Measurements from ENCODE around the gene NOTCH1.
"Not testable (repeated sequence)": the region's sequence is repeated elsewhere in the genome, so short reads cannot be mapped to it uniquely, and the experiment has no call there.

The NOTCH1 gene

GRCh38 chr9:136563646-136564325 lies 17.9 kb upstream of the NOTCH1 start:
- DNase-seq, result no peak

- no peak for DNase-seq
These were observed 17.1 kb upstream of the NOTCH1 start for GRCh38 chr9:136562746-136563495.

- no peak for DNase-seq
These were observed 15.9 kb upstream of the NOTCH1 start for GRCh38 chr9:136561779-136562178.

GRCh38 chr9:136560586-136560985 lies 14.7 kb upstream of the NOTCH1 start:
- no peak for DNase-seq

GRCh38 chr9:136559371-136559770 lies 13.5 kb upstream of the NOTCH1 start:
- not testable (repeated sequence) for DNase-seq

GRCh38 chr9:136558846-136559245 lies 13.0 kb upstream of the NOTCH1 start:
- DNase-seq, result not testable (repeated sequence)

GRCh38 chr9:136558373-136558772 lies 12.5 kb upstream of the NOTCH1 start:
- DNase-seq, result no peak

- DNase-seq, result no peak
These were observed 11.2 kb upstream of the NOTCH1 start for GRCh38 chr9:136557036-136557435.

- no peak for DNase-seq
These were observed 10.3 kb upstream of the NOTCH1 start for GRCh38 chr9:136556166-136556565.

- no peak for DNase-seq
These were observed 9.0 kb upstream of the NOTCH1 start for GRCh38 chr9:136554870-136555269.

GRCh38 chr9:136553581-136553980 lies 7.7 kb upstream of the NOTCH1 start:
- no peak for DNase-seq

- no peak for DNase-seq
These were observed 6.4 kb upstream of the NOTCH1 start for GRCh38 chr9:136552117-136552703.

GRCh38 chr9:136551401-136552116 lies 5.7 kb upstream of the NOTCH1 start:
- no peak for DNase-seq

GRCh38 chr9:136550439-136551289 lies 4.8 kb upstream of the NOTCH1 start:
- no peak for DNase-seq

GRCh38 chr9:136549010-136549980 lies 3.4 kb upstream of the NOTCH1 start:
- DNase-seq, result no peak

- no peak for DNase-seq
These were observed 1.8 kb upstream of the NOTCH1 start for GRCh38 chr9:136547508-136548215.

GRCh38 chr9:136546697-136547501 lies 1.1 kb upstream of the NOTCH1 start:
- no peak for DNase-seq

GRCh38 chr9:136545692-136545964 lies 220 bp downstream of the NOTCH1 start:
- no peak for DNase-seq

- DNase-seq, result no peak
These were observed 720 bp downstream of the NOTCH1 start for GRCh38 chr9:136544964-136545691.

All from NK-92 treated with Interleukin-12 subunit alpha and Interleukin-12 subunit beta, amount 100 ng/mL, for 24 hours (cell line).